Measurements from ENCODE around the gene CKS2. TPM values are rescaled to one million over a fixed set of nuclear protein-coding genes. Genes with fewer than 3 reads are reported as not detected.
"Not testable (repeated sequence)": the region's sequence is repeated elsewhere in the genome, so short reads cannot be mapped to it uniquely, and the experiment has no call there.

CKS2 gene
- total RNA-seq, 1 donor from 2014 or later: 14.7 TPM

DNA sequence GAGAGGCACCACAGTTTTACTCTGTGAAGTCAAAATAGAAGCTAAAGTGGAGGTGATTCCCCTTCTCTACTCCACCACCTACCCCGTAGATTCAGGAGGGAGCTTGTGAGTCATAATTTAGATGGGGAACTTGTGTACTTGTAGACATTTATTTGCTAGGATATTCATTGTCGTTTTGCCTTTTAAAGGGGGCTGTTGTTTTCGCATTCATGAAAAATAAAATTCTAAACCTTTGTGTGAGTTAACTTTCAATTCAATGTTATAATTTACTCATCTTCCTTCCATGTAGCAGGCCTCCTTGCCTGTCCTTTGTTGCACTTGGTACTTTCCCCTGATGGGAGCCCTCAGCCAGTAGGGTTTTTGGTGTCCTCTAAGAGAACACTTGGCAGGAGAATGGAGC is 29.3 kb downstream of the CKS2 start:
- no peaks in the 10 kb centered on the region for H3K27me3 ChIP-seq
- no peak for DNase-seq (ENCODE audit: extremely low spot score in 2 of 2)
- H3K27ac ChIP-seq: no peak overlapping the region
- peaks cover 0 to 67% of the 10 kb centered on the region in 2 donors for H3K36me3 ChIP-seq
- no peak overlapping the region for H3K4me3 ChIP-seq
- intact Hi-C loops (cut with DNase I): no loop called here
- H3K9me3 ChIP-seq: no peaks in the 10 kb centered on the region
- TF ChIP-seq, protein P1, sequence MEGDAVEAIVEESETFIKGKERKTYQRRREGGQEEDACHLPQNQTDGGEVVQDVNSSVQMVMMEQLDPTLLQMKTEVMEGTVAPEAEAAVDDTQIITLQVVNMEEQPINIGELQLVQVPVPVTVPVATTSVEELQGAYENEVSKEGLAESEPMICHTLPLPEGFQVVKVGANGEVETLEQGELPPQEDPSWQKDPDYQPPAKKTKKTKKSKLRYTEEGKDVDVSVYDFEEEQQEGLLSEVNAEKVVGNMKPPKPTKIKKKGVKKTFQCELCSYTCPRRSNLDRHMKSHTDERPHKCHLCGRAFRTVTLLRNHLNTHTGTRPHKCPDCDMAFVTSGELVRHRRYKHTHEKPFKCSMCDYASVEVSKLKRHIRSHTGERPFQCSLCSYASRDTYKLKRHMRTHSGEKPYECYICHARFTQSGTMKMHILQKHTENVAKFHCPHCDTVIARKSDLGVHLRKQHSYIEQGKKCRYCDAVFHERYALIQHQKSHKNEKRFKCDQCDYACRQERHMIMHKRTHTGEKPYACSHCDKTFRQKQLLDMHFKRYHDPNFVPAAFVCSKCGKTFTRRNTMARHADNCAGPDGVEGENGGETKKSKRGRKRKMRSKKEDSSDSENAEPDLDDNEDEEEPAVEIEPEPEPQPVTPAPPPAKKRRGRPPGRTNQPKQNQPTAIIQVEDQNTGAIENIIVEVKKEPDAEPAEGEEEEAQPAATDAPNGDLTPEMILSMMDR (IDR thresholded peaks at IDR 0.05): no peak
- TF ChIP-seq POLR2AphosphoS5 (IDR thresholded peaks at IDR 0.05; ENCODE audit: insufficient read depth in 1 of 2, low read depth in 1 of 2): no peak
- no peak for TF ChIP-seq POLR2A (IDR thresholded peaks at IDR 0.05)
- no peaks in the 10 kb centered on the region for H3K4me1 ChIP-seq

DNA sequence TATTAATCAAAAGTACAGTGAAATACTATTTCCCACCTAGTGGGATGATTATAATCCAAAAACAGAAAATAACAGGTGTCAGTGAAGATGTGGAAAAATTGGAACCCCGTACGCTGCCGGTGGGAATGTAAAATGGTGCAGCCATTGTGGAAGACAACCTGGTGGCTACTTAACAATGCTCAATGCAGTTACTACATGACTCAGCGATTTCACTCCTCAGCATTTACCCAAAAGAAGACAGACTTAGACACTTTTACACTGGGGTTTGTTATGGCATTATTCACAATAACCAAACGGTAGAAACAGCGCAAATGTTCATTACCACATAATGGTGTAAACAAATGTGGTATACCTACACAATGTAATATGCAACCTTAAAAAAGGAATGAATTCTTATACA is 31.2 kb downstream of the CKS2 start:
- peaks cover 0 to 83% of the 10 kb centered on the region in 2 donors for H3K36me3 ChIP-seq
- no peaks in the 10 kb centered on the region for H3K27me3 ChIP-seq

DNA sequence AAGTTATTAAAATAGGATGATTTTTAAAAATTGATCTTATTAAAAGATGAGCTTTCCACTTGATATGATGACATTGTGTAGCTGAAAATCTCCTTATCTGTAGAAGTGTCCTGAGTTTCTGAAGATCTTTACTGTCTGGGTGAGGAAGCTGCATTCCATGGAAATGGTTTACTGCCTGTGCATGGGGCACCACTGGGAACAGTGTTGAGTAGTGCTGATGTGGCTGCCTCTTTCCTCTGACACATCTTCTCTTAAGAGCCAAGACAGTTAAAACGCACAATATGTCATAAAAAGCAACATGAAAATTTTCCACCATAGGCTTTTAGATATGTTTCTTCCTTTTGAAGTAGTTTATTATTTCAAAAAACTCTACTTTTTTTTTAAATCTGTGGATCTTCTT is 32.0 kb downstream of the CKS2 start:
- Histone ChIP-seq H3K9me3 (no peaks in the 10 kb centered on the region), H3K27ac (no peak overlapping the region), H3K4me3 (no peak overlapping the region), H3K36me3 (peaks cover 0 to 90% of the 10 kb centered on the region in 2 donors), H3K4me1 (no peaks in the 10 kb centered on the region), H3K27me3 (no peaks in the 10 kb centered on the region)
- no peak for TF ChIP-seq POLR2A (IDR thresholded peaks at IDR 0.05)
- TF ChIP-seq, protein P1 (IDR thresholded peaks at IDR 0.05): no peak
- no peak for TF ChIP-seq POLR2AphosphoS5 (IDR thresholded peaks at IDR 0.05; ENCODE audit: insufficient read depth in 1 of 2, low read depth in 1 of 2)
- DNase-seq (ENCODE audit: extremely low spot score in 2 of 2): no peak
- intact Hi-C loops (cut with DNase I): no loop called here

More for the DNA sequence above, 31.2 kb downstream of the CKS2 start:
- intact Hi-C loops (cut with DNase I): no loop called here
- no peak for TF ChIP-seq POLR2A (IDR thresholded peaks at IDR 0.05)
- TF ChIP-seq, protein P1 (IDR thresholded peaks at IDR 0.05): no peak
- no peak for TF ChIP-seq POLR2AphosphoS5 (IDR thresholded peaks at IDR 0.05; ENCODE audit: insufficient read depth in 1 of 2, low read depth in 1 of 2)
- DNase-seq (ENCODE audit: extremely low spot score in 2 of 2): no peak
- Histone ChIP-seq H3K4me3 (no peak overlapping the region), H3K27ac (no peak overlapping the region), H3K9me3 (no peaks in the 10 kb centered on the region), H3K4me1 (no peaks in the 10 kb centered on the region)

DNA sequence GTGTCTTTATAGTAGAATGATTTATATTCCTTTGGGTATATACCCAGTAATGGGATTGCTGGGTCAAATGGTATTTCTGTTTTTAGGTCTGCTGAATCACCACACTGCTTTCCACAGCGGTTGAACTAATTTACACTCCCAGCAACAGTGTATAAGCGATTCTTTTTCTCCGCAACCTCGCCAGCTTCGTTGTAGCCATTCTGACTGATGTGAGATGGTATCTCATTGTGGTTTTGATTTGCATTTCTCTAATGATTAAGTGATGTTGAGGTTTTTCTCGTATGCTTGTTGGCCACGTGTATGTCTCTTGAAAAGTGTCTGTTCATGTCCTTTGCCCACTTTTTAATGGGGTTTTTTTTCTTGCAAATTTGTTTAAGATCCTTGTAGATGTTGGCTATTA is 32.8 kb downstream of the CKS2 start:
- H3K27me3 ChIP-seq; H3K9me3 ChIP-seq; H3K4me3 ChIP-seq; DNase-seq (ENCODE audit: extremely low spot score in 2 of 2); H3K4me1 ChIP-seq; intact Hi-C loops (cut with DNase I); H3K27ac ChIP-seq: not testable (repeated sequence)
- H3K36me3 ChIP-seq: peaks cover 0 to 94% of the 10 kb centered on the region in 2 donors

DNA sequence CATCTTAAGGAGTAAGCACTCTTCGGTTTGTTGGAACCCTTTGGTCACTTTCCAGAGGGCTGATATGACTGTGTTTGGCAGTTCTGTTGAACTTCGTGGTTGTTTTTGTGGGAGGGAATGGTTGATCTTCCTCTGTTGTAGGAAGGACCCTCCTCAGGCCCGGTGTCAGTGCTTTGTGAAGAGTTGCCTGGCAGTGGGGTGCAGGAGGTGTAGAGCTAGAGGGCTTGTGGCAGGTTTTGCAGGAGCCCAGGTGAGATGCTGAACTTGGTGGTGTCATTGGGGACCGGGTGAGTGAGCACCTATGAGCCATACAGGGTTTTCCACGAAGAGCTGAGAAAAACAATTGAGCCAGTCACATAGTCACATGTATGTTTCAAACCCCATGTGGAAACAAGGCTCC is 34.5 kb downstream of the CKS2 start:
- H3K4me1 ChIP-seq: no peaks in the 10 kb centered on the region
- intact Hi-C loops (cut with DNase I): no loop called here
- peaks cover 0 to 91% of the 10 kb centered on the region in 2 donors for H3K36me3 ChIP-seq
- no peak for TF ChIP-seq POLR2AphosphoS5 (IDR thresholded peaks at IDR 0.05; ENCODE audit: insufficient read depth in 1 of 2, low read depth in 1 of 2)
- TF ChIP-seq POLR2A (IDR thresholded peaks at IDR 0.05): no peak
- TF ChIP-seq, protein P1 (IDR thresholded peaks at IDR 0.05): no peak
- H3K27me3 ChIP-seq: no peaks in the 10 kb centered on the region
- no peak overlapping the region for H3K4me3 ChIP-seq
- DNase-seq (ENCODE audit: extremely low spot score in 2 of 2): no peak
- no peaks in the 10 kb centered on the region for H3K9me3 ChIP-seq
- no peak overlapping the region for H3K27ac ChIP-seq

DNA sequence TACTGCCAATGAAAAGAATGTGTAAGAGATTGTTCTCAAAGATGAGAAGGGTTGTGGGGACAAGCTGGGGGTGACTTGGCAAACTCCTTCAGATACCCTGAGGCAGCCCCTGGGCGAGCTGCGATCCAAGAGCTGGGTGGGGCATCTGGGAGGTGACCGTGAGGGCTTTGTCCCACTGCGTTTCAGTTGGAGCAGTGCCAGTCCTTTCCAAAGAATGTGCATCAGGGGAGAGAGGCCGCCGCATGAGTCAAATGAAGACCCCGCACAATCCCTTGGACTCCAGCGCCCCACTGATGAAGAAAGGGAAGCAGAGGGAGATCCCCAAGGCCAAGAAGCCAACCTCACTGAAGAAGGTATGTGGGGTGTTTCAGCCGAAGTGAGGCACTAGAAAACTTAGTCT is 35.7 kb downstream of the CKS2 start:
- TF ChIP-seq POLR2AphosphoS5 (IDR thresholded peaks at IDR 0.05; ENCODE audit: insufficient read depth in 1 of 2, low read depth in 1 of 2) (no peak), POLR2A (IDR thresholded peaks at IDR 0.05) (no peak)
- TF ChIP-seq, protein P1 (IDR thresholded peaks at IDR 0.05): no peak
- no peak overlapping the region for H3K4me3 ChIP-seq
- H3K27ac ChIP-seq: no peak overlapping the region
- no peak for DNase-seq (ENCODE audit: extremely low spot score in 2 of 2)
- H3K4me1 ChIP-seq: no peaks in the 10 kb centered on the region
- peaks cover 0 to 91% of the 10 kb centered on the region in 2 donors for H3K36me3 ChIP-seq
- intact Hi-C loops (cut with DNase I): no loop called here
- no peaks in the 10 kb centered on the region for H3K9me3 ChIP-seq
- no peaks in the 10 kb centered on the region for H3K27me3 ChIP-seq

Measured in vagina (tissue), 2 donors.